IMR-90 (cell line): ENCODE measurements around the gene UPK1B. TPM values are rescaled to one million over a fixed set of nuclear protein-coding genes. Genes with fewer than 3 reads are reported as not detected.

Source experiments
- ATAC-seq: fragments of 200-7000 bp; cut with Tn5 transposase; 2 replicates; pipeline ENCODE4 v1.9.1; 2020; ENCODE audit warnings: low read depth, mild to moderate bottlenecking, moderate library complexity
- BruUV-seq: library from RNA; stranded (reverse); fragments of 400-500 nt; replicated peaks from 2 replicates; lab custom pipeline; 2021; lab: Mats Ljungman, UMichigan
- CTCF ChIA-PET: fragments of 300-600 bp; formaldehyde crosslinking; extraction: SDS; loops from one replicate; lab custom pipeline; 2021; ENCODE audit warnings: antibody characterized with exemption; lab: Yijun Ruan, JAX
- POLR2A ChIA-PET: fragments of 300-600 bp; sonication (Branson Sonifier 250); formaldehyde crosslinking; loops from one replicate; lab custom pipeline; 2022; ENCODE audit warnings: antibody characterized with exemption; ENCODE audit not compliant: unreplicated experiment; lab: Charles Lee
- DNase-seq: peaks from one replicate; pipeline ENCODE4 v3.0.0; 2013
- H2AFZ ChIP-seq: replicated peaks from 2 replicates; pipeline ENCODE3; 2013; ENCODE audit warnings: low read length, mild to moderate bottlenecking; ENCODE audit not compliant: poor library complexity
- H2AK5ac ChIP-seq: 2 replicates; pipeline ENCODE4 v1.6.1; 2013; ENCODE audit warnings: low read depth, low read length, inconsistent platforms
- H2AK9ac ChIP-seq: replicated peaks from 2 replicates; pipeline ENCODE3; 2013; ENCODE audit warnings: mild to moderate bottlenecking, low read depth, low read length, moderate library complexity; ENCODE audit not compliant: poor library complexity
- H2BK120ac ChIP-seq: 2 replicates; pipeline ENCODE4 v1.6.1; 2013; ENCODE audit warnings: low read depth, low read length, inconsistent platforms
- H2BK15ac ChIP-seq: 3 replicates; pipeline ENCODE4 v1.6.1; 2013; ENCODE audit warnings: low read depth, low read length, inconsistent platforms
- H2BK20ac ChIP-seq: 2 replicates; pipeline ENCODE4 v1.6.1; 2013; ENCODE audit warnings: low read depth, mild to moderate bottlenecking, inconsistent platforms, low read length, moderate library complexity
- H2BK5ac ChIP-seq: 2 replicates; pipeline ENCODE4 v1.6.1; 2013; ENCODE audit warnings: mild to moderate bottlenecking, low read depth, low read length, inconsistent platforms; ENCODE audit not compliant: poor library complexity, severe bottlenecking
- H3K14ac ChIP-seq: replicated peaks from 2 replicates; pipeline ENCODE4 v1.6.1; 2013; ENCODE audit warnings: low read depth, low read length, inconsistent platforms
- H3K18ac ChIP-seq: 2 replicates; pipeline ENCODE4 v1.6.1; 2013; ENCODE audit warnings: low read depth, low read length, control low read depth
- H3K23ac ChIP-seq: 2 replicates; pipeline ENCODE4 v1.6.1; 2013; ENCODE audit warnings: low read depth, low read length, inconsistent platforms
- H3K27ac ChIP-seq: 2 replicates; pipeline ENCODE4 v1.5.1; 2013; ENCODE audit warnings: mild to moderate bottlenecking, control low read depth, low read length; ENCODE audit not compliant: insufficient read depth
- H3K27me3 ChIP-seq: 2 replicates; pipeline ENCODE4 v1.6.1; 2013; ENCODE audit warnings: low read length; ENCODE audit not compliant: control insufficient read depth, insufficient read depth
- H3K36me3 ChIP-seq: 2 replicates; pipeline ENCODE4 v1.6.1; 2013; ENCODE audit warnings: low read length, mixed read lengths; ENCODE audit not compliant: control insufficient read depth, insufficient read depth
- H3K4ac ChIP-seq: 2 replicates; pipeline ENCODE4 v1.6.1; 2013; ENCODE audit warnings: low read depth, low read length, inconsistent platforms
- H3K4me1 ChIP-seq: 2 replicates; pipeline ENCODE4 v1.6.1; 2013; ENCODE audit warnings: low read length, mixed read lengths; ENCODE audit not compliant: control insufficient read depth, insufficient read depth
- H3K4me2 ChIP-seq: 2 replicates; pipeline ENCODE4 v1.6.1; 2013; ENCODE audit warnings: low read depth, mild to moderate bottlenecking, control low read depth, low read length, moderate library complexity
- H3K4me3 ChIP-seq: 2 replicates; pipeline ENCODE4 v1.5.1; 2013; ENCODE audit warnings: low read depth, mild to moderate bottlenecking, control low read depth, low read length, moderate library complexity; ENCODE audit not compliant: insufficient read depth
- H3K56ac ChIP-seq: 2 replicates; pipeline ENCODE4 v1.6.1; 2013; ENCODE audit warnings: low read length, inconsistent platforms; ENCODE audit not compliant: insufficient read depth; ENCODE audit errors: extremely low read depth
- H3K79me1 ChIP-seq, 2 experiments: 2 replicates each; pipeline ENCODE4 v1.6.1; 2013; ENCODE audit warnings: low read length in 2 of 2, inconsistent platforms in 1 of 2, low read depth in 1 of 2
- H3K9ac ChIP-seq: 2 replicates; pipeline ENCODE4 v1.6.1; 2013; ENCODE audit warnings: low read depth, low read length, control low read depth
- H3K9me1 ChIP-seq: 2 replicates; pipeline ENCODE4 v1.6.1; 2013; ENCODE audit warnings: low read length, inconsistent platforms; ENCODE audit not compliant: insufficient read depth
- H3K9me3 ChIP-seq: 2 replicates; pipeline ENCODE4 v1.6.1; 2013; ENCODE audit warnings: low read length; ENCODE audit not compliant: control insufficient read depth, insufficient read depth
- H4K20me1 ChIP-seq: 2 replicates; pipeline ENCODE4 v1.6.1; 2013; ENCODE audit warnings: low read length, inconsistent platforms; ENCODE audit not compliant: insufficient read depth
- H4K5ac ChIP-seq: 2 replicates; pipeline ENCODE4 v1.6.1; 2013; ENCODE audit warnings: mild to moderate bottlenecking, low read depth, low read length, control low read depth
- H4K8ac ChIP-seq, 2 experiments: 2 replicates each; pipeline ENCODE4 v1.6.1; 2013; ENCODE audit warnings: low read depth in 2 of 2, low read length in 2 of 2, control low read depth in 1 of 2, inconsistent platforms in 1 of 2
- H4K91ac ChIP-seq: 2 replicates; pipeline ENCODE4 v1.6.1; 2013; ENCODE audit warnings: low read depth, low read length, inconsistent platforms; ENCODE audit not compliant: insufficient read depth
- CEBPB ChIP-seq: IDR thresholded peaks from 2 replicates; pipeline ENCODE4 v1.6.1; 2012; ENCODE audit warnings: low read depth, low read length, improper control_type of control experiment
- MAFK ChIP-seq: IDR thresholded peaks from 2 replicates; pipeline ENCODE4 v1.6.1; 2012; ENCODE audit warnings: low read depth, low read length, improper control_type of control experiment
- NFE2L2 ChIP-seq: fragments of 150-350 bp; IDR thresholded peaks from 2 replicates; pipeline ENCODE4 v1.6.1; 2016; ENCODE audit warnings: low read depth, mild to moderate bottlenecking, low read length
- POLR2A ChIP-seq: IDR thresholded peaks from 2 replicates; pipeline ENCODE4 v1.6.1; 2012; ENCODE audit warnings: mild to moderate bottlenecking, low read depth, low read length
- RAD21 ChIP-seq: IDR thresholded peaks from 2 replicates; pipeline ENCODE4 v1.6.1; 2012; ENCODE audit warnings: low read length, improper control_type of control experiment
- RCOR1 ChIP-seq: IDR thresholded peaks from 2 replicates; pipeline ENCODE4 v1.6.1; 2012; ENCODE audit warnings: mild to moderate bottlenecking, low read length, improper control_type of control experiment; ENCODE audit not compliant: insufficient replicate concordance
- RFX5 ChIP-seq: IDR thresholded peaks from 2 replicates; pipeline ENCODE4 v1.8.0; 2012; ENCODE audit warnings: low read depth, mild to moderate bottlenecking, low read length, moderate library complexity
- SMC3 ChIP-seq: fragments of 150-350 bp; IDR thresholded peaks from 2 replicates; pipeline ENCODE4 v1.6.1; 2016; ENCODE audit warnings: low read depth, mild to moderate bottlenecking, antibody characterized with exemption, low read length, moderate library complexity
- dilution Hi-C: fragments of 300-500 bp; cut with HindIII; formaldehyde crosslinking; loops from one replicate; pipeline ENCODE4 v1.14.3; 2018; ENCODE audit warnings: low sequenced_read_pairs; ENCODE audit not compliant: unreplicated experiment
- in situ Hi-C: fragments of 300-500 bp; cut with MboI; formaldehyde crosslinking; loops from 3 replicates; pipeline ENCODE4 v1.14.3; 2019; ENCODE audit warnings: low sequenced_read_pairs, inconsistent platforms, mixed read lengths
- intact Hi-C: fragments of 100-400 bp; cut with micrococcal nuclease; formaldehyde crosslinking; loops from 2 replicates; pipeline ENCODE4 v1.10.0; 2022
- polyA plus RNA-seq, 3 experiments: library from polyadenylated mRNA; depleted of rRNA; stranded (reverse); fragments of >200 nt; gene quantifications; 2 replicates each; pipeline ENCODE4 v1.2.3, GENCODE V29; 2012; ENCODE audit warnings: low replicate concordance in 1 of 3
- total RNA-seq: library from RNA; depleted of rRNA; stranded (reverse); fragments of >200 nt; gene quantifications from 2 replicates; pipeline ENCODE4 v1.2.3, GENCODE V29; 2012
- TF ChIP-seq, protein P1 (sequence below): fragments of 150-350 bp; IDR thresholded peaks from 2 replicates; pipeline ENCODE4 v1.6.1; 2016; ENCODE audit warnings: low read depth, mild to moderate bottlenecking, low read length, moderate library complexity, borderline replicate concordance

The UPK1B gene
- total and polyA plus RNA-seq, 2 of the 4 experiments (the other 2 are of a cell fraction): 0.36 to 0.55 TPM

DNA sequence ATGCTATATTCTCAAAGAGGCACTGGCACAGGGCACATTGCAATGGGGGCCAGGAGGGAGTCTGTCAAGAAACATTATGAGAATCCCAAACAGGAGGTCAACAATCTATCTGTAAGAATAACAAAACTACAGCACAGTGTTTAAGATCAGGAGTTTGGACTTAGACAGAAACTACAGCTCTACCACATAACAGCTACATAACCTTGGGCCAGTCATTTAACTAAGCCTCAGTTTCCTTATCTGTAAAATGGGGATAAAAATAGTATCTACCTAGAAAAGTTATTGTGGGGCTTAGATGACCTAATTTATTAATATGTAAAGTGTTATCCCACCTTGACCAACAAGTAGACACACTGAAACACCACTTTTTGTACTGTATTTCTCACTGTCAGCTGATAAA is 57.3 kb downstream of the UPK1B start:
- Histone ChIP-seq H2BK5ac (no peak overlapping the region), H2BK120ac (no peak overlapping the region), H3K23ac (no peak overlapping the region), H3K56ac (no peak overlapping the region), H4K8ac (no peak overlapping the region), H3K9me3 (no peaks in the 10 kb centered on the region), H4K20me1 (no peaks in the 10 kb centered on the region), H2AK5ac (no peak overlapping the region), H3K79me1 (peaks cover 31 to 44% of the 10 kb centered on the region in 2 experiments), H2BK20ac (no peak overlapping the region), H2AK9ac (no peak overlapping the region), H3K27me3 (no peaks in the 10 kb centered on the region), H3K4me1 (peaks cover 12% of the 10 kb centered on the region), H3K9me1 (peaks cover 18% of the 10 kb centered on the region), H3K18ac (no peak overlapping the region), H2AFZ (no peak overlapping the region), H3K4me2 (no peak overlapping the region), H4K5ac (no peak overlapping the region), H3K36me3 (peaks cover 43% of the 10 kb centered on the region), H3K4me3 (no peak overlapping the region), H3K27ac (no peak overlapping the region), H3K14ac (no peak overlapping the region), H2BK15ac (no peak overlapping the region), H3K9ac (no peak overlapping the region), H3K4ac (no peak overlapping the region), H4K91ac (no peak overlapping the region)
- CTCF ChIA-PET: no interaction called here
- ATAC-seq (no peak), DNase-seq (no peak)
- no TSS peak for BruUV-seq
- POLR2A ChIA-PET: no interaction called here
- dilution Hi-C loops (no loop called here), in situ Hi-C loops (no loop called here), intact Hi-C loops (no loop called here)
- TF ChIP-seq POLR2A (no peak), RAD21 (no peak), RFX5 (no peak), MAFK (no peak), RCOR1 (no peak), SMC3 (no peak), CEBPB (no peak), NFE2L2 (no peak)
- TF ChIP-seq, protein P1, sequence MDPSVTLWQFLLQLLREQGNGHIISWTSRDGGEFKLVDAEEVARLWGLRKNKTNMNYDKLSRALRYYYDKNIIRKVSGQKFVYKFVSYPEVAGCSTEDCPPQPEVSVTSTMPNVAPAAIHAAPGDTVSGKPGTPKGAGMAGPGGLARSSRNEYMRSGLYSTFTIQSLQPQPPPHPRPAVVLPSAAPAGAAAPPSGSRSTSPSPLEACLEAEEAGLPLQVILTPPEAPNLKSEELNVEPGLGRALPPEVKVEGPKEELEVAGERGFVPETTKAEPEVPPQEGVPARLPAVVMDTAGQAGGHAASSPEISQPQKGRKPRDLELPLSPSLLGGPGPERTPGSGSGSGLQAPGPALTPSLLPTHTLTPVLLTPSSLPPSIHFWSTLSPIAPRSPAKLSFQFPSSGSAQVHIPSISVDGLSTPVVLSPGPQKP: no peak
